HEK293 (cell line): ENCODE data around the gene LRIT1.

ENCODE experiments used
- CTCF ChIA-PET: fragments of 350-600 bp; formaldehyde crosslinking; extraction: SDS; loops from one replicate; lab custom pipeline; 2021; ENCODE audit warnings: antibody characterized with exemption; lab: Yijun Ruan, JAX
- POLR2A ChIA-PET: fragments of 300-600 bp; formaldehyde crosslinking; extraction: SDS; loops from one replicate; lab custom pipeline; 2020; ENCODE audit warnings: antibody characterized with exemption, inconsistent platforms; lab: Yijun Ruan, JAX
- H3K27ac ChIP-seq: fragments of 200-500 bp; sonication (Bioruptor generic); 2 replicates; pipeline ENCODE4 v1.5.1; 2014; ENCODE audit warnings: low read depth, low read length, control low read depth, inconsistent platforms; ENCODE audit errors: extremely low read depth
- H3K36me3 ChIP-seq, 2 experiments: fragments of 200-500 bp in 1 of 2; sonication (Bioruptor generic) in 1 of 2; 1 replicate in 1 of 2; 2 replicates in 1 of 2; pipeline ENCODE4 v1.5.1; 2014 to 2017; ENCODE audit warnings: inconsistent platforms in 2 of 2, low read length in 2 of 2; ENCODE audit not compliant: control insufficient read depth in 2 of 2, insufficient read depth in 1 of 2
- H3K4me1 ChIP-seq: fragments of 200-500 bp; sonication (Bioruptor generic); 2 replicates; pipeline ENCODE4 v1.5.1; 2014; ENCODE audit warnings: mild to moderate bottlenecking, low read length, inconsistent platforms; ENCODE audit not compliant: control insufficient read depth, insufficient read depth
- H3K4me3 ChIP-seq: 2 replicates; pipeline ENCODE4 v1.5.1; 2011; ENCODE audit warnings: low read depth, mild to moderate bottlenecking, control low read depth, low read length, moderate library complexity
- H3K9me3 ChIP-seq: fragments of 200-500 bp; sonication (Bioruptor generic); 2 replicates; pipeline ENCODE4 v1.5.1; 2014; ENCODE audit warnings: low read depth, low read length, inconsistent platforms; ENCODE audit not compliant: control insufficient read depth, insufficient read depth
- FEZF1 ChIP-seq: fragments of 450-650 bp; formaldehyde crosslinking; IDR thresholded peaks from 2 replicates; pipeline ENCODE4 v1.5.1; 2016; ENCODE audit warnings: missing biosample characterization, missing genetic modification characterization
- GLIS1 ChIP-seq: fragments of 450-650 bp; formaldehyde crosslinking; IDR thresholded peaks from 2 replicates; pipeline ENCODE4 v1.5.1; 2016; ENCODE audit warnings: missing biosample characterization, missing genetic modification characterization
- IKZF3 ChIP-seq: fragments of 450-650 bp; IDR thresholded peaks from 2 replicates; pipeline ENCODE4 v1.5.0; 2018; ENCODE audit warnings: missing biosample characterization, mild to moderate bottlenecking, missing genetic modification characterization, moderate library complexity
- KLF17 ChIP-seq: fragments of 450-650 bp; formaldehyde crosslinking; IDR thresholded peaks from 2 replicates; pipeline ENCODE4 v1.5.1; 2016; ENCODE audit warnings: missing biosample characterization, missing genetic modification characterization
- KLF8 ChIP-seq: fragments of 450-650 bp; formaldehyde crosslinking; IDR thresholded peaks from 2 replicates; pipeline ENCODE4 v1.5.1; 2016; ENCODE audit warnings: missing biosample characterization, missing genetic modification characterization
- OSR2 ChIP-seq: fragments of 450-650 bp; formaldehyde crosslinking; IDR thresholded peaks from 2 replicates; pipeline ENCODE4 v1.5.1; 2016; ENCODE audit warnings: missing biosample characterization, missing genetic modification characterization
- PRDM10 ChIP-seq: fragments of 450-650 bp; formaldehyde crosslinking; IDR thresholded peaks from 2 replicates; pipeline ENCODE4 v1.5.1; 2016; ENCODE audit warnings: missing biosample characterization, missing genetic modification characterization
- SETDB1 ChIP-seq: IDR thresholded peaks from one replicate; pipeline ENCODE4 v1.6.1; 2017; ENCODE audit warnings: mild to moderate bottlenecking, low read length, moderate library complexity, mixed read lengths; ENCODE audit not compliant: insufficient read length
- SP7 ChIP-seq: fragments of 450-650 bp; formaldehyde crosslinking; IDR thresholded peaks from 2 replicates; pipeline ENCODE4 v1.5.1; 2016; ENCODE audit warnings: missing biosample characterization, missing genetic modification characterization
- TRIM28 ChIP-seq: IDR thresholded peaks from 2 replicates; pipeline ENCODE4 v1.6.1; 2011; ENCODE audit warnings: low read length, control low read depth, borderline replicate concordance
- ZBTB17 ChIP-seq: fragments of 450-650 bp; formaldehyde crosslinking; IDR thresholded peaks from 2 replicates; pipeline ENCODE4 v1.5.1; 2016; ENCODE audit warnings: missing biosample characterization, missing genetic modification characterization
- ZBTB8A ChIP-seq: fragments of 450-650 bp; formaldehyde crosslinking; IDR thresholded peaks from 2 replicates; pipeline ENCODE4 v1.5.1; 2016; ENCODE audit warnings: missing biosample characterization, missing genetic modification characterization
- ZIC2 ChIP-seq: fragments of 450-650 bp; formaldehyde crosslinking; IDR thresholded peaks from 2 replicates; pipeline ENCODE4 v1.5.1; 2016; ENCODE audit warnings: missing biosample characterization, missing genetic modification characterization
- ZNF10 ChIP-seq: fragments of 450-650 bp; formaldehyde crosslinking; IDR thresholded peaks from 2 replicates; pipeline ENCODE4 v1.5.1; 2017; ENCODE audit warnings: missing biosample characterization, missing genetic modification characterization
- ZNF202 ChIP-seq: fragments of 450-650 bp; formaldehyde crosslinking; IDR thresholded peaks from 2 replicates; pipeline ENCODE4 v1.5.1; 2016; ENCODE audit warnings: missing biosample characterization, missing genetic modification characterization, borderline replicate concordance
- ZNF221 ChIP-seq: fragments of 450-650 bp; formaldehyde crosslinking; IDR thresholded peaks from 2 replicates; pipeline ENCODE4 v1.5.1; 2017; ENCODE audit warnings: missing biosample characterization, missing genetic modification characterization, borderline replicate concordance
- ZNF280C ChIP-seq: fragments of 450-650 bp; formaldehyde crosslinking; IDR thresholded peaks from 2 replicates; pipeline ENCODE4 v1.5.1; 2016; ENCODE audit warnings: missing biosample characterization, missing genetic modification characterization
- ZNF280D ChIP-seq: fragments of 450-650 bp; formaldehyde crosslinking; IDR thresholded peaks from 2 replicates; pipeline ENCODE4 v1.5.1; 2016; ENCODE audit warnings: missing biosample characterization, missing genetic modification characterization
- ZNF311 ChIP-seq: fragments of 450-650 bp; formaldehyde crosslinking; IDR thresholded peaks from 2 replicates; pipeline ENCODE4 v1.5.1; 2017; ENCODE audit warnings: missing biosample characterization, missing genetic modification characterization, borderline replicate concordance
- ZNF366 ChIP-seq: fragments of 450-650 bp; formaldehyde crosslinking; conservative IDR thresholded peaks from 2 replicates; pipeline ENCODE4 v1.5.1; 2016; ENCODE audit warnings: missing biosample characterization, missing genetic modification characterization
- ZNF449 ChIP-seq: fragments of 450-650 bp; formaldehyde crosslinking; IDR thresholded peaks from 2 replicates; pipeline ENCODE4 v1.5.1; 2017; ENCODE audit warnings: missing biosample characterization, mild to moderate bottlenecking, missing genetic modification characterization, moderate library complexity
- ZNF600 ChIP-seq: fragments of 450-650 bp; formaldehyde crosslinking; IDR thresholded peaks from 2 replicates; pipeline ENCODE4 v1.5.1; 2016; ENCODE audit warnings: missing biosample characterization, missing genetic modification characterization
- ZNF76 ChIP-seq: fragments of 450-650 bp; formaldehyde crosslinking; IDR thresholded peaks from 2 replicates; pipeline ENCODE4; 2016; ENCODE audit warnings: low read depth, missing biosample characterization, missing genetic modification characterization, borderline replicate concordance
- ZNF776 ChIP-seq: fragments of 450-650 bp; formaldehyde crosslinking; IDR thresholded peaks from 2 replicates; pipeline ENCODE4 v1.5.0; 2017; ENCODE audit warnings: missing biosample characterization, missing genetic modification characterization, borderline replicate concordance
- ZNF843 ChIP-seq: fragments of 450-650 bp; formaldehyde crosslinking; IDR thresholded peaks from 2 replicates; pipeline ENCODE4 v1.5.1; 2016; ENCODE audit warnings: missing biosample characterization, missing genetic modification characterization
- ZSCAN30 ChIP-seq: fragments of 450-650 bp; IDR thresholded peaks from 2 replicates; pipeline ENCODE4 v1.5.1; 2018; ENCODE audit warnings: missing biosample characterization, mild to moderate bottlenecking, missing genetic modification characterization, moderate library complexity
- ZXDB ChIP-seq: fragments of 450-650 bp; formaldehyde crosslinking; IDR thresholded peaks from 2 replicates; pipeline ENCODE4 v1.5.1; 2016; ENCODE audit warnings: missing biosample characterization, missing genetic modification characterization

The LRIT1 gene

GRCh38 chr10:84196083-84196482 is 45.3 kb downstream of the LRIT1 start:
- POLR2A ChIA-PET, result no interaction called here
- H3K27ac ChIP-seq, result no peak overlapping the region
- CTCF ChIA-PET, result interaction anchor here (1.2 kb wide), 1 partner anchor 9 kb away, joined by 4 read pairs; no protein-coding TSS in a partner anchor
- H3K36me3 ChIP-seq, result no peaks in the 10 kb centered on the region
- no peaks in the 10 kb centered on the region for H3K9me3 ChIP-seq
- TF ChIP-seq ZBTB8A (tag by site-specific recombination) (0 out of 2 replicates have a peak, but pooled peaks have one; percentile 28), OSR2 (tag by site-specific recombination) (peak; percentile 69), ZXDB (peak; percentile 23; the same call in 1 of the 2 replicates), ZNF202 (tag by site-specific recombination) (no peak), ZNF280C (no peak), ZSCAN30 (tag by site-specific recombination) (0 out of 2 replicates have a peak, but pooled peaks have one; percentile 18), IKZF3 (tag by site-specific recombination) (0 out of 2 replicates have a peak, but pooled peaks have one; percentile 49), SETDB1 (no peak), ZNF600 (peak; percentile 91), ZNF776 (tag by site-specific recombination) (no peak), SP7 (peak; percentile 40; the same call in 1 of the 2 replicates), ZNF366 (tag by site-specific recombination) (peak; percentile 24; the same call in 1 of the 2 replicates), ZNF76 (tag by site-specific recombination) (0 out of 2 replicates have a peak, but pooled peaks have one; percentile 25), TRIM28 (peak; percentile 74; the same call in 1 of the 2 replicates), ZIC2 (tag by site-specific recombination) (peak; percentile 81), KLF17 (tag by site-specific recombination) (peak; percentile 73; the same call in 1 of the 2 replicates), ZNF843 (tag by site-specific recombination) (peak; percentile 61), KLF8 (tag by site-specific recombination) (peak; percentile 48), ZBTB17 (peak; percentile 63), GLIS1 (tag by site-specific recombination) (peak; percentile 22; the same call in 1 of the 2 replicates), ZNF10 (tag by site-specific recombination) (0 out of 2 replicates have a peak, but pooled peaks have one; percentile 33), PRDM10 (peak; percentile 82), ZNF280D (no peak), ZNF311 (tag by site-specific recombination) (no peak), ZNF449 (tag by site-specific recombination) (peak; percentile 69; the same call in 1 of the 2 replicates), ZNF221 (tag by site-specific recombination) (no peak), FEZF1 (tag by site-specific recombination) (peak; percentile 75)
- TF ChIP-seq, all 188 proteins: peak for 20
- Histone ChIP-seq H3K4me3 (no peak overlapping the region), H3K4me1 (peaks cover 8% of the 10 kb centered on the region)
